Measurements from ENCODE around the gene PLA2G4A. TPM values are rescaled to one million over a fixed set of nuclear protein-coding genes. Genes with fewer than 3 reads are reported as not detected.
A peak's percentile ranks its signal among the peaks of the same experiment; 100 is the strongest.

PLA2G4A gene
- 35.7 TPM in 2 replicates for total RNA-seq (2014; rRNA removed; shearing (Covaris generic))
- polyA plus RNA-seq (2015; cell fraction: cytosol; rRNA removed), result 14.4 and 18.9 TPM in 2 replicates
- polyA plus RNA-seq (2015; cell fraction: nucleus; rRNA removed), result 10.3 and 16.6 TPM in 2 replicates

DNA sequence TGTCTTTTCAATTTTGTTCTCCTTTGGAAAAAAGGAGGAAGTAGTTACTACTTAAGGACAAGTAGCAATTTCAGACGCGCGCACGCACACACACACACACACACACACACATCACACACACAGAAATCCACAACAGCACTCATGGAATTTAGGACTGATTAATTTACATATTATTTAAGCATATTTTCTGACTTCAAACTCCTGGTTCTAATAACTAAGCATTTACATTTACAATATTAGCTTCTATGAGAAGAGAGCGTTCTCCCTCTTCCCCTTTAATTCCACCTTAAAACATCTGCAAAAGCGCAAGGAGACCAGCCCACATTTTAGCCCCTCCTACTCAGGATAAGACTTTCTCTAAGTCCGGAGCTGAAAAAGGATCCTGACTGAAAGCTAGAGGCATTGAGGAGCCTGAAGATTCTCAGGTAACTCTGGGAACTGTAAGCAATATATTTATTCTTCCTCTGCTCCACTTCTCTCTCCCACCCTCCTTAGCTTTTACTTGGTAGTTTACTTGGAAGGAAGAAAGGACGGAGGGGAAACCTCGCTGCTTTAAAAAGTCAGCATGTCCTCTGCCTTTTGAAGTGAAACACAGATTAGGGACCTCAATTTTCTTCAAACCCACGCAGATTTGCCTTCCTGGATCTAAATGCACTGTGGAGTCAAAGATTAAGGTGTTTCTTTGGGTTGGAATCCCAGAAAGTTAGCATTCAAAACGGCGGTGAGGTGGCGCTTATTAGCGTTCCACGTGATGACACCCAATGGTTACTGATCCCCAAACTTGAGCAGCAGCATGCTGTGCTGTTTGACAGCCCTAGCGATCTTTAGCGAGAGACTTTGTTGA lies at the start of gene PLA2G4A:
Gene PLA2G4A, plus strand, starts transcription at position 339 of the 844 bp plus-strand sequence. CDS start 25,406 bp downstream, outside the sequence.
- in situ Hi-C loops (cut with HindIII; ENCODE audit: low pct_unique_long_range_greater_than_20kb, low sequenced_read_pairs), result no loop called here
- DNase-seq (ENCODE audit: low read depth, low spot score), result peak; percentile 78

DNA sequence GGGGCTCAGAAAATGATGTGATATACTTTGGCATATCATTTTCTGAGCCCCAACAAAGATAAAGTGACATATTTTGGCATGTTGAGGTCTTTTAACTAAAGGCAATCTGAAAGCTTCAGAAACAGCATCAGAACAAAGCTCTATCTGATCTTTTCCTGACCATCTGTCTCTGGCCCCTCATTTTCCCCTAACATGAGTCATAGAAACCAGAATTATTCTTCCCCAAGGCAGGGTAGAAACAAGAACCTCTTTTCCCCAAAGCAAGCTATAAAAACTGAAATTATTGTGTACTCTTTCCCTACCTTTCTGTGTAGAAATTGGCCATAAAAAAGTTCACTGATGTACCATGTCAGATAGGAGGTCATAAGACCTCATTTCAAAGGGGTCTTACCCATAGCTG lies 48.7 kb upstream of the PLA2G4A start:
- peak; percentile 37 for DNase-seq (ENCODE audit: low read depth, low spot score)
- in situ Hi-C loops (cut with HindIII; ENCODE audit: low pct_unique_long_range_greater_than_20kb, low sequenced_read_pairs), result no loop called here

DNA sequence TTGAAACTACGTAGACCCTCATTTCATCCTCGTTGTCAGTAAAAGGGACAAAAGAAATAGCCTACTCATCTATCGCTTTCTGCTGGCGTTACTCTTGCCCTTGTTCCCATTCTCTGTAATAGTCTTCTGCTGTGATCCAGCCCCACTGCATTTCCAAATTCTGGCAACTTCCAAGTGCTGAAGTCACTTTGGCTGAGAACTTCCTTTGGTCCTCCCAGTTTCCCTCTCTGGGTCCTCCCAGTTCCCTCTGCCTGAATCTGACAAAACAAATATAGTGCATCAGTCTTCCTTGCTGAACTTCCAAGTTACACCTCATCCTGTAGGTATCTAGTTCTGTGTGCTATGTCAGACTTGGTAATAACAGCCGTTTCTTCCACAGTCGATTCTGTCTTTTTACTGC lies 47.0 kb upstream of the PLA2G4A start:
- DNase-seq (ENCODE audit: low read depth, low spot score), result no peak
- in situ Hi-C loops (cut with HindIII; ENCODE audit: low pct_unique_long_range_greater_than_20kb, low sequenced_read_pairs), result no loop called here

DNA sequence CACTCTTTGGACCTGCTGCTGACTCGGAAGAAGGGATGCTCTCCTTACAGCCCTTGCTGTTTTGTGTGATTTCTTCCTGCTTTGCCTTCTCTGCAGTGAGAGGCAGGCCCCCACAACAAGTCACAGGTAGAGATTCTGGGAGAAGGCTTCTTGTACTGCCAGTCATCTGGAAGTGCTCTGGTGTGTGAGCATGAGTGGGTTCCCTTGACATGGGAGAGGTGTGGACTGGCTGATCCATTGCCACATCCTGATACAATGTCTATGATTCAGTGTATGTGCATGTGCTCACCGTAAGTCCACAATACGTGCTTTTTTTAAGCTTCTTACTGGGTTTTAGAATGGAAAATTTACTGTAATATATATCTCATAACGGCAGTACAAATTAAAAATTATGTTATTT lies 46.0 kb upstream of the PLA2G4A start:
- in situ Hi-C loops (cut with HindIII; ENCODE audit: low pct_unique_long_range_greater_than_20kb, low sequenced_read_pairs), result no loop called here
- no peak for DNase-seq (ENCODE audit: low read depth, low spot score)

DNA sequence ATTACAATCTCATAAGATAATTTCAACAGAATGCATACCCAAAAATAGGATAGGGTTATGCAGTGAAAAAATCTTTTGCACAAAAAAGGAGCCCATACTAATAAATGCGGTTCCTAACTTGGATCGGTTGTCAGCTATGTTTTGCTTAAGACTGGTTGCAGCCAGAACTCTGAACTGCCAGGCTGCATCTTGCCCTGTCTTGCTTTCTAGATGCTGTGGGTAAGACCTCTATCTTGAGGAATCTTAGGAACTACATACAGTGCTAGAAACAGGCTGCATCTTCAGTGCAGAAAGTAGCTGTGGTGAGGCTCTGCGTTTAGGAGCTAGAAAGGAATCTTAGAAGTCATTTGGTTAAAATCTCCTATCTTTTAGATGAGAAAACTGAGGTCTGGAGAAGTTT lies 45.6 kb upstream of the PLA2G4A start:
- no peak for DNase-seq (ENCODE audit: low read depth, low spot score)
- in situ Hi-C loops (cut with HindIII; ENCODE audit: low pct_unique_long_range_greater_than_20kb, low sequenced_read_pairs), result no loop called here

DNA sequence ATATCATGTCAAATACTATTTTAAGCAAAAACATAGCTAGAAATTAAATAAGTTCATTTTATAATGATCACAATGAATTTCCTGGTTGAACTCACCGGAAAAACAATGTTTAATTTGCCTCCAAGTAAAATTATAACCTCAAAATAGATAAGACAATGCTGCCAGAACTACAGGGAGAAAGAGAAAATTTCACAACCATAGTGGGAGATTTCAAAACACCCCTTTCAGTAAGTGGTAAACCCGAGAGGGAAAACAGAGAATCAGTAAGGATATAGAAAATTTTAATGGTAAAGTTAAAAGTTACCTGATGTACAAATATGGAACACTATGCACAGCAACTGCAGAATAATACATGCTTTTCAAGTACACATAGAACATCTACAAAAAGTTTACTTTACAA lies 43.2 kb upstream of the PLA2G4A start:
- in situ Hi-C loops (cut with HindIII; ENCODE audit: low pct_unique_long_range_greater_than_20kb, low sequenced_read_pairs), result no loop called here
- no peak for DNase-seq (ENCODE audit: low read depth, low spot score)

DNA sequence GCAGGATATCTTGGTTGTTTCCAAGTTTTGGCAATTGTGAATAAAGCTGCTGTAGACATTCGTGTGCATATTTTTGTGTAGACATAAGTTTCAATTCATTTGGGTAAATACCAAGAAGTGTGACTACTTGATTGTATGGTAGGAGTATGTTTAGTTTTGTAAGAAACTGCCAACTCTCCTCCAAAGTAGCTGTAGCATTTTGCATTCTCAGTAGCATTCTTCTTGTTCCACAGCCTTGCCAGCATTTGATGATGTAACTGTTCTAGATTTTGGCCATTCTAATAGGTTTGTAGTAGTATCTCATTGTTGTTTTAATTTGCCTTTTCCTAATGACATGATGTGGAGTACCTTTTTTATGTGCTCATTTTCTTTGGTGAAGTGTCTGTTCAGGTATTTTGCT lies 38.6 kb upstream of the PLA2G4A start:
- in situ Hi-C loops (cut with HindIII; ENCODE audit: low pct_unique_long_range_greater_than_20kb, low sequenced_read_pairs), result no loop called here
- no peak for DNase-seq (ENCODE audit: low read depth, low spot score)

DNA sequence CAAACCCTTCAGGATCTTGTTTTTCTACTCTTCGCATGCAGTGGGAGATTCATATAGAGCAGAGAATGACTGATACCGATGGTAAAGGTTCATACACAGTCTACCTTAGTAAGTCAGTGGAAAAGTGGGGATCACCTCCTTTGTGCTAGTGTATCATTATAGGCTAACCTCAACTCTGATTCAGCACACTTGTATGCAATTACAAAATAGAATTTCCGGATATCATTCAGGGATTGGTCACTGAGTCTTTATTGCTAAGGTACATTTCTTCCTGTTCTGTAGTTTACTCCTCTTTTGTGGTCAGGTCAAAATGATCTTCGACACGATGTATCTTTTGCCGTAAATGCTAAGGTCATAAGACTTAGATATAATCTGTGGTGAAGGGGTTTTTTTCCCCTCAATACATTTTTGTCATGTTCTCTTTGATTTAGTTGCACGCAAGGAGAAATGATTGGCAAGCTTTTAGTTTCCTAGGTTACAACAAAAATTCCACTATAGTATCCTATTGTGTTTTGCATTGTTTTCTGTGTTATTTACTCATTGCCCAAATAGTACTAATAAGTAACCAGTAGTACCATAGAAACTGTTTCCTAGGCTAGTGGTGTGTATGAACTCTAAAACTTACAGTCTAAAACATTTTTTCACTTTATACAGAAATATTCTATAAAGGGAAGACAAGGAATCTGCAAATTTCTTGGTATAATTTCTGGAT lies 35.7 kb upstream of the PLA2G4A start:
- DNase-seq (ENCODE audit: low read depth, low spot score), result no peak
- in situ Hi-C loops (cut with HindIII; ENCODE audit: low pct_unique_long_range_greater_than_20kb, low sequenced_read_pairs), result no loop called here

DNA sequence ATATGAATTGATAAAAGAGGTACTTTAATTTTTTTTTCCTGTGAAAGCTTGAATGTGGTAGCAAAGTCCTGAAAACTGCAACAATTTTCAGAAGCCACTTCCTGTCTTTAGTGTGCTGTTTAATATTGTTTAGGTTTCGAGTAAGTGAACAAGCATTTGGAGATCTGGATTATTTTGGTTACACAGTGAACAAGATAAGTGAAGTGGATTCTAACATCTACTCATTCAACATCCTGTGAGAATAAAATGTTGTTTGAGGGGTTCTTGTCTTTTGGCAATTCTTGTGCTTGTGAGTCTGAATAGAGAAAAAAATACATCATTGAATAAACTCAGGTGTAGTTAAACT lies 35.2 kb upstream of the PLA2G4A start:
- in situ Hi-C loops (cut with HindIII; ENCODE audit: low pct_unique_long_range_greater_than_20kb, low sequenced_read_pairs), result no loop called here
- no peak for DNase-seq (ENCODE audit: low read depth, low spot score)

DNA sequence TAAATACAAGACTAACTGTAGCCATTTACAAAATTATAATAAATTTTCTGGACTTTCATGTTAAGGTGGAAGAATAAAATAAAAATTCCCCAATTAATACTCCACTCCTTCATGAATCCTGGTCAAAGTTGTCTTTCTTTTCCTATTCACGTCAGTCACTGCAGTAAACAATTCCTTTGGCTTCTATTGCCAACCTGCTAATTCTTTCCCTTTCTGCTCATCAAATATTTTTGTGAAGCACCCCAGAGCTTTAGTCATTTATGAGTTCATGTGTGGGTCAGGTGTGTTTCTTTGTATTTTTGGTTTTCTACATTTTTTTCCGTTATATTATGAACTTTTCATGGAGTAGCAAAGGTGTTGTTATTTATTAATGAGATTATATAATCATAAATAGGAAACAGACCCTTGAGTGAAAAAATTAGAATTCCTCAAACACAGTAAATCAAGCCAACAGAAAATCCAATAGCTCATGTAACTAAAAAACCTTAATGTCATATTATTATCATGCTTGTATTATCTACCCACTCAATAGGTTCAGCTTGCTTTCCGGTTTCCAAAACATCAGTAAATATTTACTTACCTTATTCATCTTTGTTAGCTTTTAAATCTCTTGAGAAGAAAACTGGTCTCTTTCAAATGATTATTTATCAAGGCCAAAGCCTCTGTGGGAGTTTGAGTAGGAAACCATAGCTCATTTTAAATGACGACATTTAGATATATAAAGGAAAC lies 29.6 kb upstream of the PLA2G4A start:
- no peak for DNase-seq (ENCODE audit: low read depth, low spot score)
- in situ Hi-C loops (cut with HindIII; ENCODE audit: low pct_unique_long_range_greater_than_20kb, low sequenced_read_pairs), result no loop called here

DNA sequence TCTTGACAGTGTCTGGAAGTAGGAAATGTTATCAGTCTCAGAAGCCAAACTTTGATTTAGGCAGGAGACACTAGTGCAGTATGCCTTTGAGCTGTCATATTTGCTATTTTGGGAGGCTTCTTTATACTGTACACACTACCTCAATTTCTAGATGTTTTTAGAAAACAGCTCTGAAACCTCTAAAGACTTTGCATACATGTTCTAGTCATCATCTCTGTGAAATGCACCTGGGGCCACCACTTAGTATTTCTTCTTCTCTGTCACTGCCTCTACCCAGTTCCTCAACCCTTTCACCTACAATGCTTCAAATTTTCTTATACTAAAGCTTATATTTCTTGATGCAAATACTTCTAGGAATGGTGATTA lies 29.1 kb upstream of the PLA2G4A start:
- no peak for DNase-seq (ENCODE audit: low read depth, low spot score)
- in situ Hi-C loops (cut with HindIII; ENCODE audit: low pct_unique_long_range_greater_than_20kb, low sequenced_read_pairs), result no loop called here

DNA sequence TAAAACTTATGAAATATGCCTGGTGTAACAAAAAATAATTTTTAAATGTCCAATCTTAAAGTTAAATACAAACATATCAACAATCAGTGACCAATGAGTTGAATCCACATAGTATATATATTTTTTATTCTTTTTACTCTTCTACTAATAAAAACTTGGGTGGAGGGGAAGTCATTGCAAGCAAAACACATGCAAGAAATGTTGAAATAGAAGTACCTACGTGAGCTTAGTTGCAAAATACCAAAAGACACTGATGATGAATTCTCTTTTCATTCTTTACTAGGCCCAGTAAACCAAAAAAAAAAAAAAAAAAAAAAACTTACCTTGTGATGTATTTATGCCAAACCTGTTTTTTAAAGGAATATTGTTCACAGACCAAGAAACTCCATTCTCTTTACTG lies 26.4 kb upstream of the PLA2G4A start:
- in situ Hi-C loops (cut with HindIII; ENCODE audit: low pct_unique_long_range_greater_than_20kb, low sequenced_read_pairs), result no loop called here
- DNase-seq (ENCODE audit: low read depth, low spot score), result no peak

DNA sequence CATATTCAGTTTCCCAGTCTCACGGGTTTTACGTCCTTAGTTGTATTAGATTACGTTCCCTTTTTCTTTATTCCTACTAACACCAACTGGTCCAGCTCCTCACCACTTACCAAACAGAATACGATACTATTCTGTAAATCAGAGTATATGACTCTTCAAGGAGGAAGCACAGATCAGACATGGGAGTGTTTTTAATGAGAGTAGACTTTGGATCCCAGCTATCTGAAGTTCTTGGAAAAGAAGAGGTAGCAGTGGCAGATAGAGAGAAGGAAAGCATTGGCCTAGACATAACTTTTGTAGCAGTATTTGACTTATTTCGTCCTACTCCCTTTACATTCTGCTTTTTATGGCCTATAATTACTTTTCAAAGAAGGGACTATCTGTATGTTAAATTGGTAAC lies 24.1 kb upstream of the PLA2G4A start:
- DNase-seq (ENCODE audit: low read depth, low spot score), result no peak
- in situ Hi-C loops (cut with HindIII; ENCODE audit: low pct_unique_long_range_greater_than_20kb, low sequenced_read_pairs), result no loop called here

DNA sequence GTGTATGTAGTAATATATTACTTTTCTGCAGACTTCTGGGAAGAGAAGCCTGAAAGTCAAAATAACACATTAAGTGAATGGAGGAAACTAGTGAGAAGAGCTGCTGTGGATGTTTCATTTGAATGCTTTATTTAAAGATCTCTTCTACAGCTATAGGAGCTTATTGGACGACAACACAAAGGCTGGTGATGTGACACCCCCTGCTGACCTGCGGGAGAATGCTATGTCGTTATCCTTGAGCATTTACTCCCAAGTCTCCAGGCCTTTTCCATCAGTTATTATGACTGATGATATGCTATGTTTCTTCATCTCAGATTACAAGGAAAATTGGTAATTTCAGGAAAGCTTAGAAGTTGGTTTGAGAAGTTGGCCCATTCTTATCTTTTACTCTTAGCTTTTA lies 22.3 kb upstream of the PLA2G4A start:
- DNase-seq (ENCODE audit: low read depth, low spot score), result peak; percentile 57
- in situ Hi-C loops (cut with HindIII; ENCODE audit: low pct_unique_long_range_greater_than_20kb, low sequenced_read_pairs), result no loop called here

DNA sequence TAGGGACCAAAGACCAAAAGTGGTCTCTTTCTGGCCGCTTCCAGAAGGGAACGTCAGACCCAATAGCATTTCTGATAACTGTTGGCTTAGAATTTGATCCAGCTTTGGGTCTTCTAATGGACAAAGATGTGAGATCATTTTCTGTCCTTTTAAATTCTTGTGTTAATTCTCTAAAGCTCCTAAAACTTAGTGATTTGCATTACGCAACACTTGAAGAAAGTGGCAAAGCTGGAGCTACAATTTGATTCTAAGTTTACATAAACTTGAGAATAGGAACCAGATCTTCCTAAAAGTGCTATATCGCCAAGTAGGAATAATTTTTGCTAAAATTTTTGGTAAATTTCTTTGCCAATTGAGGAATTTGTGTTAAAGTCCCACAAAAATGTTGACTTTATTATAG lies 21.6 kb upstream of the PLA2G4A start:
- in situ Hi-C loops (cut with HindIII; ENCODE audit: low pct_unique_long_range_greater_than_20kb, low sequenced_read_pairs), result no loop called here

DNA sequence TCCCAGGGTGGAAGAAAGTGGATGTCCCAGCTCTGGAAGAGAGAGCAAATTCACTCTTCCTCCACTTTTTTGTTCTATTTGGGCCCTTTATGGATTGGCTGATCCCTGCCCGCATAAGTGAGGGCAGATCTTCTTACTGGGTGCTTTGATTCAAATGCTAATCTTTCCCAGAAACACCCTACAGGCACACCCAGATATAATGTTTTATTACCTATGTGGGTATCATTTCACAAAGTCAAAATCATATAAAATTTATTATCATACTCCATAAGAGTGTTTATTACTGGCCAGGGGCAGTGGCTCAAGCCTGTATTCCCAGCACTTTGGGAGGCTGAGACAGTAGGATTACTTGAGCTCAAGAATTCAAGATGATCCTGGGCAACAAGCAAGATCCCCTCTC lies 16.9 kb upstream of the PLA2G4A start:
- in situ Hi-C loops (cut with HindIII; ENCODE audit: low pct_unique_long_range_greater_than_20kb, low sequenced_read_pairs), result no loop called here
- no peak for DNase-seq (ENCODE audit: low read depth, low spot score)

More for the DNA sequence above, 21.6 kb upstream of the PLA2G4A start:
- DNase-seq (ENCODE audit: low read depth, low spot score), result no peak

DNA sequence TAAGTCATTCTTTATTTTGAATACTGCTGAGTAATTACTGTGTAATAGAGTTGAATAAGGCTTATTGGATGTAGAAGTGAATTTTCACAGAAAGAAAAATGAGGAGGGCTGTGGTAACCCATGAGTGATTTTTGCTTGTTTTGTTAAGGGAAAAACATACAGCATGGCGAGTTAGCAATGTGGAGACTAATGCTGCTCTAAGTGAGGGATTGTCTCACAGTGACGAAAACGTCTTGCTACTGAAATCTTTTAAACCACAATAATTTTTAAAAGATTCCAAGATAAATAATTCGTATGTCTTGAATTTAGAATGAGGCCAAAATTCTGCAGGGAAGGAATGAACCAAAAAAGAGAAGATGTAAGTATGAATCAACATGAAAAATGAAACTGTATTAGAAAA lies 16.2 kb upstream of the PLA2G4A start:
- in situ Hi-C loops (cut with HindIII; ENCODE audit: low pct_unique_long_range_greater_than_20kb, low sequenced_read_pairs), result no loop called here

DNA sequence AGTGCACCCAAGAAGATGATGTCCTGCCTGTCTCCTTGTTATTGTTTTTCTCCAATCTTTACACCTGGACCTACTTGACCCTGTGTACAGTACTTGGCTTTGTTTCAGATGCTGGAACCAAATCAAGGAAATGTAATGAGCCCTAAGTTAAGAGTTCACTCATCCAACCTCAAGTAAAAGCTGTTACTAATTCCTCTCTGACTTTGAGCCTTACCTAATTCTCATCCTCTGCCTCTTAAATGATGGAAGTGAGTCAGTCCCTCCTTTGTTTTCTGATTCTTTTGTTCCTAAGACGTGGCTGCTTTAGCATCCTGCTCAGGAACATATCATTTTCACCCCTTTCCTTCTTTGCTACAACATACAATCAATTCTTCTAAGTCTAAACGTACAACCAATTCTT lies 15.3 kb upstream of the PLA2G4A start:
- in situ Hi-C loops (cut with HindIII; ENCODE audit: low pct_unique_long_range_greater_than_20kb, low sequenced_read_pairs), result no loop called here
- DNase-seq (ENCODE audit: low read depth, low spot score), result no peak

More for the DNA sequence above, 16.2 kb upstream of the PLA2G4A start:
- DNase-seq (ENCODE audit: low read depth, low spot score), result no peak
